ENCODE results near the gene CLPSL2.

Gene CLPSL2

DNA sequence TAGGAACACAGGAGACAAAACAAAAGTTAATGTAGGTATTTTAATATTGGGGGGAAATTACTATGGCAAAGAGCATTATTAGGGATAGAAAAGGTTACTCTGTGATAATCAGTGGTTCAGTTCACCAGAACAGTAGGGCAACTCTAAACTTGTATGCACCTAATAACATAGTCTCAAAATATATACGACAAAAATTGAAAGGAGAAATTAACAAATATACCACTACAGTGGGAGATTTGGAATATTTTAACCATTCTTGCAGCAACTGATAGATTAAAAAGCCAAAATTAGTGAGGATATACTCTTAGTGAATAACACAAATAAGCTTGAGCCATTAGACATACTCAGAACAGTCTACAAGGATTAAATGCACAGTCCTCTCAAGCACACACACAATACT is 28.5 kb upstream of the CLPSL2 start:
- DNase-seq, result no peak

DNA sequence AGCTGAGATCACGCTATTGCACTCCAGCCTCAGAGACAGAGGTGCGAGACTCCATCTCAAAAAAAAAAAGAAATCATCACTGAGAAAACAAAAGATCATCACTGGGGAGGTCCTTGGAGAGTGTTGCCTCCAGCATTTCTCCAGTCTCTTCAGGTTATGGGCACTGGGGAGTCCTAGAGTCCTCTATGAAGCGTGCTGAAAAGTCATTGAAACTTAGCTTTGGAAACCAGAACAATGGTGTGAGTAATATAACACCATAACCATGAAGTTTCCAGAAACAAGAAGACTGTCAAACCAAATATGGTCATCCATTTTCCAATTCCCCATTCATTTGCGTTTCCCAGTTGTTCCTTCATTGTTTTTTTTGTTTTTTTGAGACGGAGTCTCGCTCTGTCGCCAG is 25.8 kb upstream of the CLPSL2 start:
- DNase-seq, result no peak

DNA sequence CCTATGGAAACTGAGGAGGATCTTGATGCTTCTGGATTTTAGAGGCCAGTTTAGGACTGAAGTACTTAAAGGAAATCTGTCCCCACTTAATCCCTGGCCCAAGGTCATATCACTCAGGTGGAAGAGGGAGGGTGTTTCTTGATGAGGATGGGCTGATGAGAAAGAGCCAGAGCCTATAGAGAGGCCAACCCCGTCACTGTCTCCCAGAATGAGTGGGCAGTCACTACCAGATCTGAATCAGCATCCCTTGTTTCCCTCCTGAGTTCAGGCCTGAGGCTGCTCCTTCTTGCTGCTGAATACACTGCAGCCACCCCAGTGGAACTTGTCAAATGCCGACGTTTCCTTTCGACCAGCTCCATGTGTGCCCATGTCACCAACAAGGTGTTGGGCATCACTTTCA is 24.8 kb upstream of the CLPSL2 start:
- no peak for DNase-seq

DNA sequence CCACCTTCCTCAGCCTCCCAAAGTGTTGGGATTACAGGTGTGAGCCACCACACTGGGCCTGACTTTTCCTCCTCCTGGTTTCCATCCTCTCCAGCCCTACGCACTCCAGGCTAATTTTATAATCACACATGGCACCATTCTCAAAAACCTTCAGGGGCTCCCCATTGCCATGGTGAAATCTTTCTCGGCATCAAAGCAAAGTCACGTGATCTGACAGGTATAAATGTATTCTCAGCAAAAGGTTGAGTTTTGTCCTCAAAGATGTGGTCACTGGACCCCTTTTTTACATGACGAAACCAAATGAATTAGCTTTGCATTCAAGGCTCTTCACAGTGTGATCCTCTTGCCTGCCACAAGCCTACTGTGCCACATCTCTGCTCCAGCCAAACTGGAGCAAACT is 24.1 kb upstream of the CLPSL2 start:
- DNase-seq, result no peak

DNA sequence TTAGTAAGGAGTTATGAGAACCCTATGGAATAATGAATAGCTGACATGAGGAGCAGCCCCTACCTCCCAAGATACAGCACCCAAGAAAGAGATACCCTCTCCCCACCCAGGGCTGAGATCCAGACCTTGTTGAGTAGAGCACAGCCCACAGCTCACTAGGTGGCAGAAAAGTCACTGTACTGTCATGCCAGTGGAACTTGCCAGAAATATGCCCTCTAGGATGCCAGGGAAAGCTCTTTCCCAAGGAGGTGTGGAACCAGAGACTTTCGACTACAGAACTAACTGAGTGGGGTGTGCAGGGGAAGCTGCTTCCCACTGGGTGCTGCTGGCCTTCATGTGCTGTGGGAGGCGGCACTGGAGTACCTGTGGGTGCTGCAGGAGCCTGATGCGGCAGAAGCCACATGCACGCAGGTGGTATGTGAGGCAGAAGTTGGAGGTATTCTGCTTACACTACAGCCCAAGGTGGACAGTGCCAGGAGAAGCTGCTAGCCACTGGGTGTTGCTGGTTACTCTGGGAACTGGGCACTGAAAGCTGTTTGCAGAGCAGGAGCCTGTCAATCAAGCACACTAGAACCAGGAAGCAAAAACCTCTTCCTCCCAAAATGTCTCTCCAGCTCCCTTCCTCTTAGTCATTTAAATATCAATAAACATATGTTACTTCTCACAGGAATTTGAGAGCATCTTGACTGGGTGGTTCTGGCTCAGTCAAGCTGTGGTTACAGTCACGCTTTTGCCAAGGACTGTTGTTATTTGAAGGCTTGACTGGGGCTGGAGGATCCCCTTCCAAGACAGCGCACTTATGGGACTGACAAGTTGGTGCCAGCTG is 21.7 kb upstream of the CLPSL2 start:
- DNase-seq, result no peak

DNA sequence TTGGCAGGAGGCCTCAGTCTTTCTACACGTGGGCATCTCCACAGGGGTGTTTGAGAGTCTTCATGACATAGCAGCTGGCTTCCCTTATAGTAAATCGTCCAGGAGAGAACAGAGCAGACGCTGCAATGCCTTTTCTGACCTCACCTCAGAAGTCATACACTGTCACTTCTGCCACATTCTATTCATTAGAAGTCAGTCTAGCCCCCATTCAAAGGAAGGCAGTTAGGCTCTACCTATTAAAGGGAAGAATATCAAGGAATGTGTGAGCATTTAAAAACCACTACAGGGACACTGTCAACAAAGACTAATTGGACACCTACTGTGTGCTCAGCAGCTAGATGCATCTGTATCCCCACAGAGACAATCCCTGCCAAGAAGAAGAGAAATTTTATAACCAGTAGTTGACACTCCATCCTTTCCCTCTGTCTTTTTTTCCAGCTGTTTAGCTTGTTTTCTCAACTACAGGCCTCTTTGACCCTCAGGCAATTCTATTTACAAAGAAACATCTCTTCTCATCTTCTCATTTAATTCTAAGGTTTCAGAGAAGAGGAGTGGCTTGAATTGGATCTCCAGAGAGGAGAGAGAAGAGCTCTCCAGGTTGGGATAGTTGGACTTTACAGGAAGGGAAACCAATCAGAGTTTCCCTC is 21.0 kb upstream of the CLPSL2 start:
- DNase-seq, result no peak

DNA sequence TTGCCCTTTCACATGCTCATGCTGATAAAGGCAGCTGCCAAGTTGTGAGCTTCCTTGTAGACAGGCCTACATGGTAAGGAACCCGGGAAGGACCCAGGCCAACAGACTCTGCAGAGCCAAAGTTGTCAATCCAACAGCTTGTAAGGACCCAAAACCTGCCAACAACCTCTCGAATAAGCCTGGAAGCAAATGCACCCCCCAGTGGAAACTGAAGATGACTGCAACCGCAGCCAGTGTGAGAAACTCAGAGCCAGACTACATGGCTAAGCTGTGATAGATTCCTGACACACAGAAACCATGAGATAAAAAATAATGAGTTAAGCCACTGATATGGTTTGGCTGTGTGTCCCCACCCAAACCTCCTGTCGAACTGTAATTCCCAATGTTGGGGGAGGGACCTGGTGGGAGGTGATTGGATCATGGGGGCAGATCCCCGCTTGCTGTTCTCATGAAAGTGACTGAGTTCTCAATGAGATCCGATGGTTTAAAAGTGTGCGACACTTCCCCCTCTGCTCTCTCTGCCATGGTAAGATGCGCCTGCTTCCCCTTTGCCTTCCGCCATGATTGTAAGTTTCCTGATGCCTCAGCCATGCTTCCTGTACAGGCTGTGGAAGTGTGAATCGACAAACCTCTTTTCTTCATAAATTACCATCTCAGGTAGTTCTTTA is 18.8 kb upstream of the CLPSL2 start:
- DNase-seq, result no peak

DNA sequence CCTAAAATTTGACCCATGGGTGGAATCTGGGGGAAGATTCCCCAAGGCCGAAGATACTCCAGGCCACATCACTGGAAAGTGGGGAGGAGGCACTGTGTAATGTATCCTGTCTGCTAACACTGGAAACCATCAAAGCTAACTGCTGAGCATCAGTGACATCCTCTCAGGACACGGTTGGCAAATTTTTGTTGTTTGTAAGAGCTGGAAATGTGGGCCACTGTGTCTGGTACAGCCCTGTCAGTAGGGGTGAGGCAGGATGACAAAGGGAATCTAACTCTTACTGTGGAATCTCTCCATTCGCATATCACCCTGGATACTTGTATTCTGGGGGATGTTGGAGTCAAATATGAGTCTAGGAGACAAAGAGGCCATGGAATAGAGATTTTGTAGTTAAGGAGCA is 17.0 kb upstream of the CLPSL2 start:
- no peak for DNase-seq

DNA sequence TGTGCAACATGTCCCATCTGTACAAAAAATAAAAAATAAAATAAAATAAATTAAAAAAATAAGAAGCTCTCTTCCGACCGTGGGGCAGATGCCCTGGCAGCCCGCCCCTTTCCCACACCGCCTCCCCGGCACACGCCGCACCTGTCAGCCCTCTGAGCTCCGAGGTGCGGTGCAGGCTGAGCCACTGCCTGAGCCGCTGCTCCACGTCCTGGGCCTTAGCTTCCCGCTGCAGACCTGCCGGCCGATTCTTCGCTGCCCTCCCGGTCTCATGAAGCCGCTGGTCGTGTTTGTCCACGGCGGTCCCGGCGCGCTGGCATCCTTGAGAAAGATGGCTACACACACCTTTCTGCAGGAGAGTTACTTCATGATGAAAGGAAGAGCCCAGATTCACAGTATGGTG is 10.7 kb upstream of the CLPSL2 start:
- DNase-seq, result no peak

DNA sequence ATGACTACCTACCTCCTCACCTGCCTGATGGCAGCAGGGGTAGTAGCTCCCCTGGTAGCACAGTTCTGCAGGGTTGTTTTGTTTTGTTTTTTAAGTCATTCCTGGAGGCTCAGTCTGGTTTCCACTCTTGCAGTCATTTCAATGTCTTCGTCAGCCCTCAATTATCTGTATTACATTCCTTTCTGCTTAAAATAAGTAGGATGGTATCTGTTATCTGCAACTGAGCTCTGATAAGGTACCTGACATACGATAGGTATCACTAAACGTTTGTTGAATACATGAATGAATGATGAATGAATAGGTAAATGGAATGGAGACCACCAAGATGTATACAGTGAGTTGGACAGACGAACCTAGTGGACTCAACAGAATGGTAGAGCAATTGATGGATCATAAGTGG is 7.2 kb upstream of the CLPSL2 start:
- no peak for DNase-seq

DNA sequence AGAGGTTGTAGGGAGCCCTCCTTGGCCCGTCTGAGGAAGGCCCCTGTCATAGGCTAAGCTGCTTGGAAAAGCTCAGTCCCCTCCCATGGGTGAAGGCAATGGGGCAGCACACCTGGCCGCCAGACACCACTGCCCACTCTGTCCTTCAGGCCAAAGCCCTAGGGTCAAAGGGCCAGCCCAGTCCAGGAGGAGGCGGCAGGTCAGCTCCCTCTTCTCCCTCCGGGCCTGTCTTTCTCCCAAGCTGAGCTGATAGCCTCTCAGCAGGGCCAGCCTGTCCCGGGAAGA is 5.1 kb upstream of the CLPSL2 start:
- DNase-seq, result no peak

DNA sequence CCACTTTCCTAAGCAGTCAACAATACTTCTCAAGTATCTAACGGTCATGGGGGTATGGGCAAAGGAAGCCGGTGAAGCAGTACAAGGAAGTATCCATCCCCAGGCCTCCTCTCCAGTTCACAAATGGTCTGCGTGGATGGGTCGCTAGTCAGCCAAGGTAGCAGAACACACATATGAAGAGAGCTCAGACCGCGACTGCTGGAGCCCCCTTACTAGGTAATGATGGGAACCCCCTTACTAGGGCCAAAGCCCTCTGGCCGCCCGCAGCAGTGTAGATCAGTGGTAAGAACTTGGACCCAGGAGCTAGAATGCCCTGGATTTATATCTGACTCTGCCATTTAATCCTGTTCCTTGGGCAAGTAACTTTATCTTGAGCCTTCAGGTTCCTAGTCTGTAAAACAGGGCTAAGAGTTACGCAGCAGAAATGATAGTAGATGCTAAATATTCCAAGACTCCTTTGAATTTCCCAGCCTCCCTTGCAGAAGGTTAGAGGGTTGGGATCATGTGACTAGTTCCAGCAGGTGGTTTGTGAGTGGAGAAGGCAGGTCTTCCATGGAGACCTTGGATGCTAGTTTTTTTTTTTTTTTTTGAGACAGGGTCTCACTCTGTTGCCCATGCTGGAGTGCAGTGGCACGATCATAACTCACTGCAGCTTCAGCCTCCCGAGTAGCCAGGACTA is 2.1 kb upstream of the CLPSL2 start:
- DNase-seq, result no peak

DNA sequence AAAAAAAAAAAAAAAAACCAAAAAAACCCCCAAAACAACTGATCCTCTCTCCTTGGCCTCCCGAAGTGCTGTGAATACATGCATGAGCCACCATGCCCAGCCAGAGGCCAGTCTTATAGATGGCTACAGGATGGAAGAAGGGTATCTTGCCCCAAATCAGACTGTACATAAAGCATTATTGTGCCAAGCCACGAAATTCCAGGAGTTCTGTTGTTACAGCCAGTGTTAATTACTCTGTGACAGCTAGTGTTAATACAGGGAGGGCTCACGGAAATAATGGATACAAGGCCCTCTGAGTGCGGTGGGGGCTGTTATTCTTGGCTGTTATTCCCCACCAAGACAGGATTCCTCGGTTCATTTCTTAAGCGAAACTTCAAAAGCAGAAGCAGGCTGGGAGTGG is 1.4 kb upstream of the CLPSL2 start:
- DNase-seq, result no peak

DNA sequence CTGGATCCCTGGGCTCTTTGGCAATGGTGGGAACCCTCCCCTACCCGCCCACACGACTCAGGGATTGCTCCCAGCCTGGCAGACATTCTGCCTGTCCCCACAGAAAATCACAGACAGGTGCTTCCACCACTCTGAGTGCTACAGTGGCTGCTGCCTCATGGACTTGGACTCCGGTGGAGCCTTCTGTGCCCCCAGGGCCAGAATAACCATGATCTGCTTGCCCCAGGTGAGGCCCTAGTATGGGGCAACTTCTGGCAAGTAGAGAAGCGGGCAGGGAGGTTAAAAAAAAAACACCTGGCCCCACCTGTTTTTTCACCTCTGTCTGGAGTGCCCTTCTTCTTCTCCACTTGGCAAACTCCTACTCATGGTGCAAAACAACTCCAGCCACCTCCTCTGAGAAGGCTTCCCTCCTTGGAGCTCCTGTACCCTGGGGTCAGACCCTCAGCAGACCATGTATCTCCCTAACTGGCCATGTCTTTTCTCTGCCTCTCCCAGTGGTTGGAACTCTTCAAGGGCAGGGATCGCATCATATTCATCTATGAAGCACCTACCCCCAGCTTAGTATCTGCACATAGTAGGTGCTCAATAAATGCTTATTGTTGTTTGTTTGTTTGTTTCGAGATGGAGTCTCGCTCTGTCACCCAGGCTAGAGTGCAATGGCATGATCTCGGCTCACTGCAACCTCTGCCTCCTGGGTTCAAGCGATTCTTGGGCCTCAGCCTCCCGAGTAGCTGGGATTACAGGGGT is 1.1 kb downstream of the CLPSL2 start:
- DNase-seq, result no peak

DNA sequence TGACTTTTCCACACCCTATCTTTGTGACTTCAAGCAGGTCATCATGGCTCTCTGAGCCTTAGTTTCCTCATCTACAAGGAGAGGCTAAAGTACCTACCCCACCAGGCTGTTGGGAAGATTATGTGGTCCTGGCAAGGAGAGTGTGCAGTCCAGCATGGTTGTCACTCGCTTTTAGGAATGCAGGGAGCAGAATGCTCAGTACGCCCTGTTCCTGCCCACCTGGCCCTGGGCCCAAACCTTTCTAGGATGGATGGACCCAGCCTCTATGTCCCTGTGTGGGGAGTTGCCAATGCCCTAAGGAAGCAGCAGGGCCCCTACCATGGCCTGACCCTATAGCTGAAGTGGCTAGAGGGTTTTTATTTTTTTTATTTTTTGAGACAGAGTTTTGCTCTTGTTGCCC is 2.0 kb downstream of the CLPSL2 start:
- no peak for DNase-seq

DNA sequence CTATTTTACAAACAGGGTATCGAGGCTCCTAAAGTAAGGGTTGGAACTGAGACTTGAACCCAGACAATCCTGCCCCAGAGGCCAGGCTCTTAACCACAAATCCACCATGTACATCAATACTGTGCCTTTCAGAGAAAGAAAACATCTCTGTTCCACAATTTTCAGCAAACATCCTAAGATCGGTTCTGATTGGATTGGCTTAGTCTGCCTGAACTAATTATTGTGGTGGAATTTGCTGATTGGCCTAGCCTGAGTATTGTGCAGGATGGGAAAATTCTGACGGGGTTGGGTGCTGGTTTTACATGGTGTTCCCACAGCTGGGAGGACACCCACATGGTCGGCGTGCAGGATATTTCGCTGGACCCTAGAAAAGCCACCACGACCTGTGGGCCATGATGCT is 4.3 kb downstream of the CLPSL2 start, which contains the start of gene CLPSL1:
CLPSL1 (plus strand) TSS at position 301 of the 400 bp plus-strand sequence; CDS start at position 393, 92 bp downstream.
- DNase-seq, result no peak

DNA sequence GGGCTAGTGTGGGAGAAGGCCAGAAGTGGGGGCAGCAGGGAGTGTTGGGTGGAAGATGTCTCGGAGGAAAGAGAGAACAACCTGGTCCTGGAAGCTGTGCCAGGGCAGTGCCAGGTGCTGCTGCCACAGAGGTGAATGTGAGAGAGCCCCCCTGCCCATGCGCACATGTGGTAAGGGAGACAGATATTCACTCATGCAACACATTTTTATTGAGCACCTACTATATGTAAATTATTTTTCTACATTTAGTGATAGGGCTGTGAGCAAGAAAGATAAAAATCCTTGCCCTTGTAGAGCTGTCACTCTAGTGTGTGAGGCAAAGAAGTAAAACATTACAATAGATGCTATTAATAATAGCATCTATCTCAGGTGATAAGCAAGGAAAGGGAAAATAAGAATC is 4.9 kb downstream of the CLPSL2 start:
- no peak for DNase-seq

DNA sequence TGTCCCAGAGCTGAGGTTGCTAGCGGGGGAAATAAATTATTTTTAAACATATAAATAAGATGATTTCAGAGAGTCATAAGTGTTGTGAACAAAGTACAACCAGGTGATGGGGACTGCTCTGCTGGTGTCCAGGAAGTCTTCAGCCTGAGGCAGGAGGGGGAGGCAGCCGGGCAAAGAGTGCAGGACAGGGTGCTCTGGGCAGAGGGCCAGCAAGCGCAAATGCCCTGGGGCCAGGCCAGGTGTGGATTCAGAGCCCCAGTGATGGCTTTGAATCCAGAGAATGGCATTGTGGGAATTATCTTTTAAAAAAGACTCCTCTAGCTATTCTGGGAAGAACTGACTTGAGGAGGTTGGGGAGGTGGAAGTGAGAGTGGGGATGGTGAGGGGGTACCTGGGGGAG is 6.0 kb downstream of the CLPSL2 start:
- no peak for DNase-seq

DNA sequence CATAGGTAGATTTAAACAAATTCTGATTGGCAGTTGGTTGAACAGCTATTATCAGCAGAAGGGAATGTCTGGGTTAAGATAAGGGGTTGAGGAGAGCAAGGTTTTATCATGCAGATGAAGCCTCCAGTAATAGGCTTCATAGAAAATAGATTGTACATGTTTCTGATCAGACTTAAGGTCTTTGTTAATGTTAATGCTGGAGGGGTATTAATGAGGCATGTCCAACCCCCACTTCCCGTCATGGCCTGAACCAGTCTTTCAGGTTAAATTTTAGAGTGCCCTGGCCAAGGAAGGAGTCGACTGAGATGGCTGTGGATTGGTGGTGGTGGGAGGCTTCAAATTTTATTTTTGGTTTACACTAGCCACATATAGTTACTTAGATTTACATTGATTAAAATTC is 7.8 kb downstream of the CLPSL2 start:
- DNase-seq, result no peak

DNA sequence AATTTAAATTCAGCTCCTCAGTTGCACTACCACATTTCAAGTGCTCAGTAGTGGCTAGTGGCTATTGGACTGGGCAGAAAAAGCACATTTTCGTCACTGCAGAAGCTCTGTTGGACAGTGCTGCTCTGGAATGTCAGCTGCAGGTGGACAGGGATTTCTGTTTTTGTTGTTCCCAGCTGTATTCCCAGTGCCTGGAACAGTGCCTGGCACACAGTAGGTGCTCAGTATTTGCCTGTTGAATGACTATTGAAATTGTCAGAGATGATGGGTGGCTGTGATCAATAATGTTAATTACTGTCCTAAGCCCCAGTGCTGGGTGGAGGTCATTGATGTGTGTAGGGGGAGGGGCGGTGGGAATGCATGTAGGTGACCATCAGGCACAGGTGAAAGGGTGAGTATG is 9.9 kb downstream of the CLPSL2 start:
- DNase-seq, result no peak

DNA sequence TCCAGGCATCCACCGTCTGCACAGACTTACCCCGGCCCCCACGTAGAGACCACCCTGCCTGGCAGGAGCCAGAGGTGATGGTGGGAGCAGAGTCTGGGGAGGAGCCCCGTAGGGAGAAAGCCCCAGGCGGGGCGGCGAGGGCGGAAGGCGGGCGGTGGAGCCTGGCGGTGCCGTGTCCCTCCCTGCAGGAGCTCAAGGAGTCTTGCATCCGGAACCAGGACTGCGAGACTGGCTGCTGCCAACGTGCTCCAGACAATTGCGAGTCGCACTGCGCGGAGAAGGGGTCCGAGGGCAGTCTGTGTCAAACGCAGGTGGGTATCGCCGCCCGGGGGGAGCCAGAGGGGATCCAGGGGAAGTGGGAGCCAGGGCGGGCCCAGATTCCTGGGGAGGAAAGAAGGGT is 10.4 kb downstream of the CLPSL2 start:
- no peak for DNase-seq

DNA sequence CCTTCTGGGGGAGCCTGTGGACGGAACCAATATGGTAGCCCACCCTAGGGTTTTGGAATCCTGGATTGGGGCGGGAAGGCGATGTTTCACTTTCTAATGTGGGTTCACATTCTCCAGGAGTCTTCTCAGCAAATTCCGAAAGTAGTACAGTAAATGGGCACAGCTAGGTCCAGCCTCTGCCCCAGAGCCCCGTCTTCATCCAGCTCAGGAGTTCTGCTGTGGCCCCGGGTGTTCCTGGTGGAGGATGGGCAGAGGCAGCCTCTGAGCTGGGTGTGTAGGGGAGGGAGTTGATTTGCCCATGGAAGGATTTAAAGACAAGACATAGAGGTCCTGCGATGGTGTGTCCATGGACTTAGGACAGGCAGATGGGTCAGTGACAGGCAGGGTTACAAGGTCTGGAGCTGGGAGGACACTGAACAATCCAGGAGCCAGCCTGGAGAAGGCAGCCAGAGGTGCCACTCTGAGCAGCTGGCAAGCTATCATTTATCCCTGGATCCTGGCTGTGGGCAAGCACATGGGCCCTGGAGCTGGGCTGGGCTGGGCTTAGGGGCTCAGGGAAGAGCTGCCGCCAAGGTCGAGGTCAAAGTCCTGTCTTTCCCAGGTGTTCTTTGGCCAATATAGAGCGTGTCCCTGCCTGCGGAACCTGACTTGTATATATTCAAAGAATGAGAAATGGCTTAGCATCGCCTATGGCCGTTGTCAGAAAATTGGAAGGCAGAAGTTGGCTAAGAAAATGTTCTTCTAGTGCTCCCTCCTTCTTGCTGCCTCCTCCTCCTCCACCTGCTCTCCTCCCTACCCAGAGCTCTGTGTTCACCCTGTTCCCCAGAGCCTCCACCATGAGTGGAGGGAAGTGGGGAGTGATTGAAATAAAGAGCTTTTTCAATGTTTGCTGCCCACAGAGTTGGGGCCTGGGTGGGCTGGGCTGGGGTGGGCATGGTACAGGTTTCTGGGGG is 11.1 kb downstream of the CLPSL2 start:
- DNase-seq, result no peak
